HG03439 (cell line): Measurements from ENCODE around the gene PLPP6.

Experiments
- ATAC-seq: cut with Tn5 transposase; IDR thresholded peaks from one replicate; pipeline ENCODE4 v1.9.1; 2021; ENCODE audit warnings: mild to moderate bottlenecking, moderate library complexity; ENCODE audit not compliant: unreplicated experiment

PLPP6 gene

GRCh38 chr9:4690144-4690543, 28.1 kb downstream of the PLPP6 start:
- ATAC-seq = peak; percentile 39

- ATAC-seq = no peak
Measured at GRCh38 chr9:4691795-4692194, 29.7 kb downstream of the PLPP6 start.

DNA sequence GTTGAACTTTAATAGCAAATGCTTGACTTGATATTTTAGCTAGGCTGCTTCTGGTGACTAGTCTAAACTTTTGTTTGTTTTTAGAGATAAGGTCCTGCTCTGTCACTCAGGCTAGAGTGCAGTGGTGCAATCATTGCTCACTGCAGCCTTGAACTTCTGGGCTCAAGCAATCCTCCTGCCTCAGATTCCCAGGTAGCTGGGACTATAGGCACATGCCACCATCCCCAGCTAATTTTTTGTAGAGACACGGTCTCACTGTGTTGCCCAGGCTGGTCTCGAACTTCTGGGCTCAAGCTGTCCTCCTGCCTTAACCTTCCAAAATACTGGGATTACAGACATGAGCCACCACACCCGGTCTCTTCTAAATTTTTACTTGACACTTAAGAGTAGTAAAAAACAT, 38.0 kb downstream of the PLPP6 start:
- ATAC-seq = no peak

- no peak for ATAC-seq
Measured at GRCh38 chr9:4700932-4701331, 38.8 kb downstream of the PLPP6 start.

- ATAC-seq = no peak
Measured at GRCh38 chr9:4701526-4701925, 39.4 kb downstream of the PLPP6 start.

DNA sequence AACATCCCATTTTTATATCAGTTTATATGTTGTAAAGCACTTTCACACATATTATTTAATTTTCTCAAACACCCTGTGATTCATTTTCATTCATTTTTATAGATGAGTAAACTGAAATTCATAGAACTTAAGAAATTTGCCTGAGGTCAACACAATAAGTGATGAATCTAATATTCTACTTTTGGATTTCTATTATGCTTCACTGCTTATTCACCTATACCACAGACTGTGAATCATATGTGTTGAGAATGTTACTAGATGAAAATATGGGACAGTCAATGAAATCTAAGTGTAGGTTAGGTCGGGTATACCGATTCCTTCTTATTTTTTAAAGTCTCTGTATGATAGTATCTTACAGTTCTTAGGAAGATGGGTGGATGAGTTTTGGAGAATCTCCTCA, 42.0 kb downstream of the PLPP6 start:
- ATAC-seq = no peak

- no peak for ATAC-seq
Measured at GRCh38 chr9:4706021-4706420, 43.9 kb downstream of the PLPP6 start.

- ATAC-seq = no peak
Measured at GRCh38 chr9:4706971-4707622, 45.0 kb downstream of the PLPP6 start.

GRCh38 chr9:4709380-4709779, 47.3 kb downstream of the PLPP6 start:
- no peak for ATAC-seq

- ATAC-seq = no peak
Measured at GRCh38 chr9:4713849-4714248, 51.8 kb downstream of the PLPP6 start.

- no peak for ATAC-seq
Measured at GRCh38 chr9:4714266-4715016, 52.3 kb downstream of the PLPP6 start.
